Calu3 (cell line): ENCODE data around the gene CD163. TPM values are rescaled to one million over a fixed set of nuclear protein-coding genes. Genes with fewer than 3 reads are reported as not detected.

Experiments
- BruUV-seq: library from RNA; stranded (reverse); fragments of 400-500 nt; replicated peaks from 2 replicates; lab custom pipeline; 2021; lab: Mats Ljungman, UMichigan
- CTCF ChIA-PET: fragments of 300-600 bp; sonication (Branson Sonifier 250); formaldehyde crosslinking; loops from one replicate; lab custom pipeline; 2022; ENCODE audit warnings: antibody characterized with exemption; lab: Charles Lee
- DNase-seq: peaks from one replicate; pipeline ENCODE4 v3.0.0; 2022
- H3K27ac Mint-ChIP-seq: one replicate; pipeline ENCODE4 v1.8.0; 2022; ENCODE audit warnings: mixed read lengths; ENCODE audit not compliant: unreplicated experiment
- H3K27me3 Mint-ChIP-seq: one replicate; pipeline ENCODE4 v1.8.0; 2022; ENCODE audit warnings: mixed read lengths; ENCODE audit not compliant: unreplicated experiment
- H3K36me3 Mint-ChIP-seq: one replicate; pipeline ENCODE4 v1.8.0; 2022; ENCODE audit warnings: mild to moderate bottlenecking, moderate library complexity, mixed read lengths; ENCODE audit not compliant: insufficient read depth, unreplicated experiment
- H3K4me1 Mint-ChIP-seq: one replicate; pipeline ENCODE4 v1.8.0; 2022; ENCODE audit warnings: mild to moderate bottlenecking, low read depth, mixed read lengths; ENCODE audit not compliant: unreplicated experiment
- H3K4me3 Mint-ChIP-seq: one replicate; pipeline ENCODE4 v1.8.0; 2022; ENCODE audit warnings: mild to moderate bottlenecking, low read depth, moderate library complexity, mixed read lengths; ENCODE audit not compliant: unreplicated experiment
- H3K9me3 Mint-ChIP-seq: one replicate; pipeline ENCODE4 v1.8.0; 2022; ENCODE audit warnings: low read depth, mixed read lengths; ENCODE audit not compliant: unreplicated experiment
- intact Hi-C: fragments of 100-400 bp; cut with micrococcal nuclease; formaldehyde crosslinking; loops from one replicate; pipeline ENCODE4 v1.10.0; 2022; ENCODE audit not compliant: unreplicated experiment
- total RNA-seq: library from RNA; stranded (reverse); gene quantifications from 2 replicates; pipeline ENCODE4 v1.2.3, GENCODE V29; 2022
- TF ChIP-seq, protein P1 (sequence below): fragments of 200-600 bp; IDR thresholded peaks from one replicate; pipeline ENCODE4 v1.8.0; 2022; ENCODE audit warnings: antibody characterized with exemption; ENCODE audit not compliant: unreplicated experiment

Gene CD163
- total RNA-seq, 1 experiment from 2014 or later, result not detected

DNA sequence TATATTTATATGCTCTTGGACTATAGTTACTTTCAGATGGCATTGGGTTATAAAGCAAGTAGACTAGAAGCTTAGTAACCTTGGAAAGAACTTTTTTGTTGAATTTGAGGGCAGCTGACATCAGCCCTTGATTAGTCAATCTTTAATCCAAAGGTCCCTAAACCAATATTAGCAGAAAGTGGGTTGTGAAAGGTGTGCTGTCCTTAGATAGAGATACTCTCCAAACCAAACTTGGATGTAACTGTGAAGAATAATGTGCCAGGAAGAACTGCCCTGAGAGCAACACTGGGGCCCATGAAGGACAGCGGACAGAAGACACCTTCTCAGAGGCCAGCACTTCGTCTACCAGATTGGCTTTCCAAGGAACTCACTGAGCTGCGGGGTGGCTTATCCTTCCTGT is 10.6 kb downstream of the CD163 start:
- BruUV-seq, result no TSS peak
- intact Hi-C loops, result no loop called here
- Mint-ChIP-seq H3K36me3 (no peaks in the 10 kb centered on the region), H3K27me3 (no peaks in the 10 kb centered on the region), H3K9me3 (no peaks in the 10 kb centered on the region), H3K4me1 (peaks cover 16% of the 10 kb centered on the region), H3K4me3 (no peak overlapping the region), H3K27ac (no peak overlapping the region)
- TF ChIP-seq, protein P1, sequence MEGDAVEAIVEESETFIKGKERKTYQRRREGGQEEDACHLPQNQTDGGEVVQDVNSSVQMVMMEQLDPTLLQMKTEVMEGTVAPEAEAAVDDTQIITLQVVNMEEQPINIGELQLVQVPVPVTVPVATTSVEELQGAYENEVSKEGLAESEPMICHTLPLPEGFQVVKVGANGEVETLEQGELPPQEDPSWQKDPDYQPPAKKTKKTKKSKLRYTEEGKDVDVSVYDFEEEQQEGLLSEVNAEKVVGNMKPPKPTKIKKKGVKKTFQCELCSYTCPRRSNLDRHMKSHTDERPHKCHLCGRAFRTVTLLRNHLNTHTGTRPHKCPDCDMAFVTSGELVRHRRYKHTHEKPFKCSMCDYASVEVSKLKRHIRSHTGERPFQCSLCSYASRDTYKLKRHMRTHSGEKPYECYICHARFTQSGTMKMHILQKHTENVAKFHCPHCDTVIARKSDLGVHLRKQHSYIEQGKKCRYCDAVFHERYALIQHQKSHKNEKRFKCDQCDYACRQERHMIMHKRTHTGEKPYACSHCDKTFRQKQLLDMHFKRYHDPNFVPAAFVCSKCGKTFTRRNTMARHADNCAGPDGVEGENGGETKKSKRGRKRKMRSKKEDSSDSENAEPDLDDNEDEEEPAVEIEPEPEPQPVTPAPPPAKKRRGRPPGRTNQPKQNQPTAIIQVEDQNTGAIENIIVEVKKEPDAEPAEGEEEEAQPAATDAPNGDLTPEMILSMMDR, result no peak
- CTCF ChIA-PET, result interaction anchor here (0.6 kb wide), 1 partner anchor 300 kb away, joined by 5 read pairs; no protein-coding TSS in a partner anchor
- DNase-seq, result no peak

DNA sequence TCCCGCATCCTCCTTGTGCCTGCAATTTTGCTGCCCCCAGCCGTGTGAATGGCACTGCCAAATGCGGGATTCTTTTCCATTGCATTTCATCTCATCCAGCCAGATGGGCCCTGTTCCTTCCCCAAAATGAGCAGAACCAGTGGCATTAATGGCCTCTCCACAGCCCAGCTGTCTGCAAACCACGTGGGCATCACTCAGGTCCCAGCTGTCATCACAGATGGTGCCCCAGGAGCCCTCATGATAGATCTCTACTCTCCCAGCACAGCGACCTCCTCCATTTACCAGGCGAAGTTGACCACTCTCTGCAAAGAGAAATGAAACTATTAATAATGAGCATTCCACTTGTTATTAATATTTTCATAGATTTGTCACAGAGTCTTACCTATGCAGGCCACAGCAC is 17.1 kb downstream of the CD163 start:
- BruUV-seq, result no TSS peak
- Mint-ChIP-seq H3K36me3 (no peaks in the 10 kb centered on the region), H3K27me3 (no peaks in the 10 kb centered on the region), H3K27ac (no peak overlapping the region), H3K4me3 (no peak overlapping the region), H3K4me1 (peaks cover 7% of the 10 kb centered on the region), H3K9me3 (no peaks in the 10 kb centered on the region)
- intact Hi-C loops, result no loop called here
- TF ChIP-seq, protein P1, result no peak
- CTCF ChIA-PET, result no interaction called here
- no peak for DNase-seq

DNA sequence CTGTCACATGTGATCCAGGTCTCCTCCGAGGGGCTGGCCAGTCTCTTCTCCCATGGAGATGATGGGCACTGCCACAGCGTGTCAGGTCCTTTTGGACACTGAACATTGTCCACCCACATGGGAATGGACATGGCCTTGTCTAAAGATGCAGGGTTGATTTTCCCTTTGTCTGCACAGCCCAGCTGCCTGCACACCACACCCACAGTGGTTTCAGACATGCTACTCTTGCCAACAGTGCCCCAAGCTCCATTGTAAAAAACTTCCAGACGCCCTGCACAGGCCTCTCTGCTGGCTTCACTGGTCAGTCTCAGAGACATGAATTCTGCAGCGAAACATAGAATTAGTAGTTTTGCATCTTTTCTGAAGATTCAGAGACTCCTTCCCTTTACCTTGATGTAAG is 18.5 kb downstream of the CD163 start:
- Mint-ChIP-seq H3K27me3 (no peaks in the 10 kb centered on the region), H3K27ac (no peak overlapping the region), H3K9me3 (no peaks in the 10 kb centered on the region), H3K4me1 (peaks cover 7% of the 10 kb centered on the region), H3K36me3 (no peaks in the 10 kb centered on the region), H3K4me3 (no peak overlapping the region)
- no peak for DNase-seq
- intact Hi-C loops, result no loop called here
- TF ChIP-seq, protein P1, result no peak
- CTCF ChIA-PET, result interaction anchor here (0.6 kb wide), 1 partner anchor 299 kb away, joined by 3 read pairs; no protein-coding TSS in a partner anchor
- BruUV-seq, result no TSS peak

DNA sequence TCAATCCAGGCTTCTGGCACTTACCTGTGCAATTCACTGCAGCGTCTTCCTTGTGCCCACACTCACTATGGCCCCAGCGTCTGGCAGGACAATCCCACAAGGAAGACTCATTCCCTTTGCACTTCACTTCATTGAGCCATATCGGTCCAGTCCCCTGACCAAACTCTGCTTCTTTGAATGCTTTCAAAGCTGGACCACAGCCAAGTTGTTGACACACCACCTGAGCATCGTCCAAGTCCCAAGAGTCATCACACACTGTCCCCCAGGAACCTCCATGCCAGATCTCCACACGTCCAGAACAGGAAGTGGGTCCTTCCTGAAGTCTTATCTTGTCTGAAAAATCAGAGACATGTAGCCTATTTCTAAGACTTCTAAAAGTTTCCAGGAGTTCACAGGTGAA is 20.2 kb downstream of the CD163 start:
- Mint-ChIP-seq H3K9me3 (no peaks in the 10 kb centered on the region), H3K36me3 (no peaks in the 10 kb centered on the region), H3K4me1 (peaks cover 7% of the 10 kb centered on the region), H3K4me3 (no peak overlapping the region), H3K27ac (no peak overlapping the region), H3K27me3 (no peaks in the 10 kb centered on the region)
- CTCF ChIA-PET, result no interaction called here
- BruUV-seq, result no TSS peak
- intact Hi-C loops, result no loop called here
- DNase-seq, result no peak
- TF ChIP-seq, protein P1, result no peak
